ENCODE data around the gene NUMB.

DNA sequence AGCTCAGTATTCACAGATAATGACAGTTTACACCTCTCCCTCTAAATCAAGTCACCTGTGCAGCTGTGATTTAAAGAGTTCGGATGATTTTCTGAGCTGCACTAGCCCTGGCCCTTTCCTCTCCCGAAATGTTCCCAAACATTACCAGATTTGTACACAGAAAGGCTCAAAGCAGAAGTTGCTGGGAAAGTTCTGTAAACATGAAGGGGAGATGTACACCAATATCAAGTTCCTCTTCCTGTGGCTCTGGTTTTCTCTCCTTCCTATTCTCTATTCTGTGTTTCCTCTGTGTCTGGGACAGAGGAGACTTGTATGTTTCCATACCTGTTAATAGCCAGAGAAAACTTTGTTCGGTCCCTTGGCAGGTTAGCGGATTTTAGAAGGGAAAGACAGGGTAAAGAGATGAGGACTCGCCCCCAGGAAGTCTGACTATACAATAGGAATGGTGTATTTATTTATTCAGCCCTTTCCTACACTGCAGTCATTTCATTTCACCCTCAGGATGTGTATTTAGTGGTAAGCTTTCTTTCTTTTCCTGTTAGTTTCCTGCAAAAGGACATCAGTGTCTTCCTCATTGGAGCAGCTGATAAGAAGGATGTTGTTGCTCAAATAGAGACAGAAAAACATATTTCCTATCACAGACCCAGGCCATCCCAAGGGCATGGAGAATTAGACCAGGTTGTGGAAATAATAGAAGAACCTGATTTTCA, 7.6 kb upstream of the NUMB start:
- TF ChIP-seq CTCF (conservative IDR thresholded peaks at IDR 0.05 in 1 of 2, IDR thresholded peaks at IDR 0.05 in 1 of 2; ENCODE audit: low read depth in 1 of 2, low read length in 2 of 2) (no peak), EZH2 (IDR thresholded peaks at IDR 0.05; ENCODE audit: low read length, missing control alignments) (no peak)
